Epithelial cell of esophagus (primary cell): ENCODE data around the gene RAB37.

Experiments
- DNase-seq: peaks from one replicate; pipeline ENCODE4 v3.0.0; 2010; ENCODE audit warnings: low read depth
- H3K4me3 ChIP-seq: 2 replicates; pipeline ENCODE4 v1.5.1; 2011; ENCODE audit warnings: mild to moderate bottlenecking, low read length, control low read depth
- CTCF ChIP-seq: IDR thresholded peaks from 2 replicates; pipeline ENCODE4 v1.5.1; 2011; ENCODE audit warnings: low read depth, mild to moderate bottlenecking, low read length, control low read depth, inconsistent platforms; ENCODE audit not compliant: insufficient read depth; ENCODE audit errors: missing control alignments

RAB37 gene

GRCh38 chr17:74712301-74712700 is 24.8 kb upstream of the RAB37 start:
- TF ChIP-seq CTCF = no peak
- no peak for DNase-seq
- no peak overlapping the region for H3K4me3 ChIP-seq

- DNase-seq = no peak
- H3K4me3 ChIP-seq = no peak within 1 kb of the TSS
- TF ChIP-seq CTCF = no peak
These were observed 24.3 kb upstream of the RAB37 start, which contains the start of gene CD300LF for GRCh38 chr17:74712756-74713155. Gene CD300LF (minus strand): TSS chr17:74712923. CDS start chr17:74712866, 57 bp downstream.

GRCh38 chr17:74713171-74713755 is 23.8 kb upstream of the RAB37 start:
- H3K4me3 ChIP-seq = no peak overlapping the region
- no peak for TF ChIP-seq CTCF
- no peak for DNase-seq

- H3K4me3 ChIP-seq = no peak overlapping the region
- no peak for TF ChIP-seq CTCF
- no peak for DNase-seq
These were observed 21.9 kb upstream of the RAB37 start for GRCh38 chr17:74715144-74715543.

- no peak for DNase-seq
- TF ChIP-seq CTCF = no peak
- H3K4me3 ChIP-seq = no peak overlapping the region
These were observed 16.6 kb upstream of the RAB37 start for GRCh38 chr17:74720506-74720905.

- TF ChIP-seq CTCF = no peak
- no peak overlapping the region for H3K4me3 ChIP-seq
- DNase-seq = no peak
These were observed 14.3 kb upstream of the RAB37 start for GRCh38 chr17:74722782-74723181.

- no peak overlapping the region for H3K4me3 ChIP-seq
- DNase-seq = no peak
- no peak for TF ChIP-seq CTCF
These were observed 13.2 kb upstream of the RAB37 start for GRCh38 chr17:74723891-74724290.
